NCI-H510A treated with DMSO at 0.1 percent for 48 hours (cell line): ENCODE measurements around the gene COX7C.
A peak's percentile ranks its signal among the peaks of the same experiment; 100 is the strongest.
"Not testable (repeated sequence)": the region's sequence is repeated elsewhere in the genome, so short reads cannot be mapped to it uniquely, and the experiment has no call there.

Experiments used
- DNase-seq: peaks from one replicate; lab custom pipeline; 2025; lab: John Stamatoyannopoulos, UW

The COX7C gene

GRCh38 chr5:86617756-86618576 lies at the start of gene COX7C:
Gene COX7C, plus strand, starts transcription at chr5:86617941. Its CDS starts 115 bp downstream, at chr5:86618056.
- peak; percentile 88 for DNase-seq

GRCh38 chr5:86569522-86570426 lies 48.0 kb upstream of the COX7C start:
- peak; percentile 18 for DNase-seq

- no peak for DNase-seq
These were observed 47.2 kb upstream of the COX7C start for GRCh38 chr5:86570427-86571083.

- not testable (repeated sequence) for DNase-seq
These were observed 46.6 kb upstream of the COX7C start for GRCh38 chr5:86571109-86571508.

GRCh38 chr5:86572825-86573517 lies 44.8 kb upstream of the COX7C start:
- no peak for DNase-seq

- no peak for DNase-seq
These were observed 38.2 kb upstream of the COX7C start for GRCh38 chr5:86579502-86579901.

GRCh38 chr5:86596476-86596875 lies 21.3 kb upstream of the COX7C start:
- no peak for DNase-seq

GRCh38 chr5:86605881-86606280 lies 11.9 kb upstream of the COX7C start:
- DNase-seq, result no peak

GRCh38 chr5:86613455-86613854 lies 4.3 kb upstream of the COX7C start:
- DNase-seq, result no peak

GRCh38 chr5:86617309-86617755 lies 409 bp upstream of the COX7C start:
- DNase-seq, result no peak

- DNase-seq, result no peak
These were observed 6.2 kb downstream of the COX7C start for GRCh38 chr5:86623785-86624483.

GRCh38 chr5:86625148-86625547 lies 7.4 kb downstream of the COX7C start:
- no peak for DNase-seq

- no peak for DNase-seq
These were observed 8.4 kb downstream of the COX7C start for GRCh38 chr5:86626149-86626548.

GRCh38 chr5:86631165-86631564 lies 13.4 kb downstream of the COX7C start:
- no peak for DNase-seq

- DNase-seq, result no peak
These were observed 23.3 kb downstream of the COX7C start for GRCh38 chr5:86640998-86641397.

- no peak for DNase-seq
These were observed 27.1 kb downstream of the COX7C start for GRCh38 chr5:86644843-86645242.

- DNase-seq, result no peak
These were observed 28.1 kb downstream of the COX7C start for GRCh38 chr5:86645885-86646284.

GRCh38 chr5:86646671-86647070 lies 28.9 kb downstream of the COX7C start:
- DNase-seq, result no peak

GRCh38 chr5:86649832-86650505 lies 32.2 kb downstream of the COX7C start:
- DNase-seq, result no peak

GRCh38 chr5:86660771-86661170 lies 43.0 kb downstream of the COX7C start:
- not testable (repeated sequence) for DNase-seq
